WTC11 (cell line): ENCODE measurements around the gene TENT5A. TPM values are rescaled to one million over a fixed set of nuclear protein-coding genes. Genes with fewer than 3 reads are reported as not detected.

Experiments
- ATAC-seq: fragments of 200-7000 bp; cut with Tn5 transposase; 2 replicates; pipeline ENCODE4 v1.10.0; 2021; ENCODE audit warnings: mild to moderate bottlenecking, moderate library complexity
- CTCF ChIA-PET: fragments of 300-600 bp; sonication (Branson Sonifier 250); formaldehyde crosslinking; loops from one replicate; lab custom pipeline; 2021; ENCODE audit warnings: antibody characterized with exemption; lab: Charles Lee
- POLR2A ChIA-PET: fragments of 350-600 bp; sonication (Branson Sonifier 250); formaldehyde crosslinking; loops from one replicate; lab custom pipeline; 2021; ENCODE audit warnings: antibody characterized with exemption; lab: Charles Lee
- DNase-seq: peaks from one replicate; pipeline ENCODE4 v3.0.0; 2021; ENCODE audit warnings: low spot score
- H3K27ac Mint-ChIP-seq: 2 replicates; pipeline ENCODE4 v1.8.0; 2021; ENCODE audit warnings: mixed read lengths
- H3K27me3 Mint-ChIP-seq: 2 replicates; pipeline ENCODE4 v1.8.0; 2021; ENCODE audit warnings: low read depth, mild to moderate bottlenecking, moderate library complexity, mixed read lengths
- H3K36me3 Mint-ChIP-seq: 2 replicates; pipeline ENCODE4 v1.8.0; 2021; ENCODE audit warnings: mixed read lengths
- H3K4me1 Mint-ChIP-seq: 2 replicates; pipeline ENCODE4 v1.8.0; 2022; ENCODE audit warnings: mixed read lengths
- H3K4me3 Mint-ChIP-seq: 2 replicates; pipeline ENCODE4 v1.8.0; 2021; ENCODE audit warnings: mild to moderate bottlenecking, moderate library complexity, mixed read lengths
- H3K9me3 Mint-ChIP-seq: 2 replicates; pipeline ENCODE4 v1.8.0; 2021; ENCODE audit warnings: mixed read lengths
- CREM ChIP-seq: sonication (generic); formaldehyde crosslinking; IDR thresholded peaks from 2 replicates; pipeline ENCODE4 v1.8.1; 2022; ENCODE audit warnings: mild to moderate bottlenecking, missing genetic modification reagents, moderate library complexity
- ETV6 ChIP-seq: sonication (generic); formaldehyde crosslinking; IDR thresholded peaks from 2 replicates; pipeline ENCODE4 v1.8.1; 2022; ENCODE audit warnings: mild to moderate bottlenecking, missing genetic modification reagents
- GABPB1 ChIP-seq: sonication (generic); formaldehyde crosslinking; IDR thresholded peaks from 2 replicates; pipeline ENCODE4 v1.8.1; 2023; ENCODE audit warnings: mild to moderate bottlenecking, missing genetic modification reagents
- GRHL2 ChIP-seq: fragments of 250-450 bp; sonication (Bioruptor Pico); IDR thresholded peaks from 2 replicates; pipeline ENCODE4 v1.8.0; 2022; ENCODE audit warnings: mild to moderate bottlenecking, moderate library complexity; ENCODE audit not compliant: insufficient replicate concordance, severe bottlenecking
- MYBL2 ChIP-seq: sonication (generic); formaldehyde crosslinking; IDR thresholded peaks from 2 replicates; pipeline ENCODE4 v1.8.1; 2023; ENCODE audit warnings: mild to moderate bottlenecking, moderate library complexity, missing genetic modification reagents
- NFE2L1 ChIP-seq: sonication (generic); formaldehyde crosslinking; IDR thresholded peaks from 2 replicates; pipeline ENCODE4 v1.8.1; 2023; ENCODE audit warnings: missing genetic modification reagents
- NFYB ChIP-seq: sonication (generic); formaldehyde crosslinking; conservative IDR thresholded peaks from 2 replicates; pipeline ENCODE4 v1.8.0; 2022; ENCODE audit warnings: low read depth, missing genetic modification reagents
- SMAD3 ChIP-seq: sonication (generic); formaldehyde crosslinking; IDR thresholded peaks from 2 replicates; pipeline ENCODE4 v1.8.0; 2022; ENCODE audit warnings: missing genetic modification reagents, mild to moderate bottlenecking, borderline replicate concordance
- SOX15 ChIP-seq: fragments of 250-450 bp; sonication (Bioruptor Pico); IDR thresholded peaks from 2 replicates; pipeline ENCODE4 v1.9.0; 2021; ENCODE audit warnings: mild to moderate bottlenecking
- SP1 ChIP-seq: sonication (generic); formaldehyde crosslinking; conservative IDR thresholded peaks from 2 replicates; pipeline ENCODE4 v1.8.1; 2022; ENCODE audit warnings: missing genetic modification reagents
- ZBTB21 ChIP-seq: sonication (generic); formaldehyde crosslinking; IDR thresholded peaks from 2 replicates; pipeline ENCODE4 v1.8.1; 2023; ENCODE audit warnings: mild to moderate bottlenecking, missing genetic modification reagents, borderline replicate concordance
- total RNA-seq: library from RNA; stranded (reverse); gene quantifications from 3 replicates; pipeline ENCODE4 v1.2.3, GENCODE V29; 2021
- TF ChIP-seq, protein P1 (sequence below): sonication (generic); formaldehyde crosslinking; IDR thresholded peaks from 2 replicates; pipeline ENCODE4 v1.8.0; 2022; ENCODE audit warnings: mild to moderate bottlenecking, missing genetic modification reagents
- TF ChIP-seq, protein P2 (sequence below): sonication (generic); formaldehyde crosslinking; IDR thresholded peaks from 2 replicates; pipeline ENCODE4 v1.8.1; 2022; ENCODE audit warnings: mild to moderate bottlenecking, moderate library complexity, missing genetic modification reagents
- TF ChIP-seq, protein P3 (sequence below): sonication (generic); formaldehyde crosslinking; IDR thresholded peaks from 2 replicates; pipeline ENCODE4 v1.8.1; 2022; ENCODE audit warnings: mild to moderate bottlenecking, missing genetic modification reagents, moderate library complexity, borderline replicate concordance
- TF ChIP-seq, protein P4 (sequence below): sonication (generic); formaldehyde crosslinking; IDR thresholded peaks from 2 replicates; pipeline ENCODE4 v1.8.0; 2022; ENCODE audit warnings: mild to moderate bottlenecking, missing genetic modification reagents
- TF ChIP-seq, protein P5 (sequence below): sonication (generic); formaldehyde crosslinking; IDR thresholded peaks from 2 replicates; pipeline ENCODE4 v1.8.1; 2023; ENCODE audit warnings: mild to moderate bottlenecking, moderate library complexity, missing genetic modification reagents
- TF ChIP-seq, protein P6 (sequence below): sonication (generic); formaldehyde crosslinking; IDR thresholded peaks from 2 replicates; pipeline ENCODE4 v1.8.0; 2022; ENCODE audit warnings: mild to moderate bottlenecking, missing genetic modification reagents
- TF ChIP-seq, protein P7 (sequence below): sonication (generic); formaldehyde crosslinking; conservative IDR thresholded peaks from 2 replicates; pipeline ENCODE4 v1.8.1; 2023; ENCODE audit warnings: mild to moderate bottlenecking, low read depth, missing genetic modification reagents, moderate library complexity
- TF ChIP-seq, protein P8 (sequence below): sonication (generic); formaldehyde crosslinking; IDR thresholded peaks from 2 replicates; pipeline ENCODE4 v1.8.1; 2022; ENCODE audit warnings: low read depth, mild to moderate bottlenecking, moderate library complexity, missing genetic modification reagents, borderline replicate concordance
- TF ChIP-seq, protein P9 (sequence below): sonication (generic); formaldehyde crosslinking; IDR thresholded peaks from 2 replicates; pipeline ENCODE4 v1.8.0; 2022; ENCODE audit warnings: mild to moderate bottlenecking, missing genetic modification reagents

TENT5A gene
- total RNA-seq, 1 experiment from 2014 or later: 3.2 TPM

DNA sequence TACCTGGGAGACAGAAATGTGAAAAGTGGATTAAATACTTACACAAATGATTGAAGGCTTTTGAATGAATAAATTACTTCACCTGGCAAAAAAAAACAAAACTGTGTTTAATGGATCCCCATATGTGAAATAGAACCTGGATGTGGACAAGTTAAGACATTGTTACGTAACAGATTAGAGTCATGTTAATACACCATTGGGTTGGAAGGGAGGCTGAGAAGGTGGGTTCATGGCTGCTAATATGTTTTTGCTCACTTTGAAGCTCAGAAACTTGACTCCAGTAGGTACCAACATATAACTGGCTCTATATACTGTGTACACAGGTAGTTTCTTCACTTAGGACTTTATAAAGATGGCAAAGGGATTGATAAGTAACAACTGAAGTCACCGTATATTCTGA, 21.4 kb upstream of the TENT5A start:
- no peak overlapping the region for H3K27ac Mint-ChIP-seq
- no peaks in the 10 kb centered on the region for H3K36me3 Mint-ChIP-seq
- no peak overlapping the region for H3K4me3 Mint-ChIP-seq
- ChIA-PET POLR2A (interaction anchor here (1.0 kb wide), 1 partner anchor 21 kb away, joined by 3 read pairs; no protein-coding TSS in a partner anchor), CTCF (no interaction called here)
- TF ChIP-seq, protein P1, sequence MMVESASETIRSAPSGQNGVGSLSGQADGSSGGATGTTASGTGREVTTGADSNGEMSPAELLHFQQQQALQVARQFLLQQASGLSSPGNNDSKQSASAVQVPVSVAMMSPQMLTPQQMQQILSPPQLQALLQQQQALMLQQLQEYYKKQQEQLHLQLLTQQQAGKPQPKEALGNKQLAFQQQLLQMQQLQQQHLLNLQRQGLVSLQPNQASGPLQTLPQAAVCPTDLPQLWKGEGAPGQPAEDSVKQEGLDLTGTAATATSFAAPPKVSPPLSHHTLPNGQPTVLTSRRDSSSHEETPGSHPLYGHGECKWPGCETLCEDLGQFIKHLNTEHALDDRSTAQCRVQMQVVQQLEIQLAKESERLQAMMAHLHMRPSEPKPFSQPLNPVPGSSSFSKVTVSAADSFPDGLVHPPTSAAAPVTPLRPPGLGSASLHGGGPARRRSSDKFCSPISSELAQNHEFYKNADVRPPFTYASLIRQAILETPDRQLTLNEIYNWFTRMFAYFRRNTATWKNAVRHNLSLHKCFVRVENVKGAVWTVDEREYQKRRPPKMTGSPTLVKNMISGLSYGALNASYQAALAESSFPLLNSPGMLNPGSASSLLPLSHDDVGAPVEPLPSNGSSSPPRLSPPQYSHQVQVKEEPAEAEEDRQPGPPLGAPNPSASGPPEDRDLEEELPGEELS (CRISPR knock-in tag): no peak
- no peak for TF ChIP-seq NFYB (CRISPR knock-in tag)
- no peaks in the 10 kb centered on the region for H3K27me3 Mint-ChIP-seq
- peaks cover 16% of the 10 kb centered on the region for H3K4me1 Mint-ChIP-seq
- ATAC-seq (no peak), DNase-seq (no peak)
- H3K9me3 Mint-ChIP-seq: peaks cover 5% of the 10 kb centered on the region; the same call in 1 of the 2 replicates

DNA sequence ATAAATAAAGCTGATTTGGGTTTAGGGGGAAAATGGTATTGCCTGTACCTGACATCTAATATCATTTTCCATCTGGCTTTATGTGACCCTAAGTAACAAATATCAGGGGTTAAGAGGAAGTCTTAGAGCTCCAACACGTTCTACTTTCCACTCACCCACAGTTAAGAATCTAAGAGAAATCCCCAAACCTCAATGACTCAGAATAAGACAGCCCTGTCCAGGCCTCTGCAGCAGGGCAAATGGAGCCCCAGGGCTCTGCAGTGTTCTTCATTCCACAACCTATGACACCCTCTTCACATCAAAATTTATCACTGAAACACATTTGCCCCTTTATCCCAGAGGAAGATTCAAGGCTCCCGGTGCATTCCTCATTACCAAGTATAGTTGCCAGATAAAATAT, 20.3 kb upstream of the TENT5A start:
- TF ChIP-seq NFE2L1 (CRISPR knock-in tag) (no peak), CREM (CRISPR knock-in tag) (no peak), ETV6 (CRISPR knock-in tag) (no peak), SOX15 (CRISPR knock-in tag) (no peak), MYBL2 (no peak), SMAD3 (CRISPR knock-in tag) (no peak), ZBTB21 (no peak), GABPB1 (CRISPR knock-in tag) (no peak), SP1 (CRISPR knock-in tag) (no peak), GRHL2 (CRISPR knock-in tag) (no peak), NFYB (CRISPR knock-in tag) (no peak)
- TF ChIP-seq, protein P2, sequence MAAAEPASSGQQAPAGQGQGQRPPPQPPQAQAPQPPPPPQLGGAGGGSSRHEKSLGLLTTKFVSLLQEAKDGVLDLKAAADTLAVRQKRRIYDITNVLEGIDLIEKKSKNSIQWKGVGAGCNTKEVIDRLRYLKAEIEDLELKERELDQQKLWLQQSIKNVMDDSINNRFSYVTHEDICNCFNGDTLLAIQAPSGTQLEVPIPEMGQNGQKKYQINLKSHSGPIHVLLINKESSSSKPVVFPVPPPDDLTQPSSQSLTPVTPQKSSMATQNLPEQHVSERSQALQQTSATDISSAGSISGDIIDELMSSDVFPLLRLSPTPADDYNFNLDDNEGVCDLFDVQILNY (CRISPR knock-in tag): no peak
- TF ChIP-seq, protein P3, sequence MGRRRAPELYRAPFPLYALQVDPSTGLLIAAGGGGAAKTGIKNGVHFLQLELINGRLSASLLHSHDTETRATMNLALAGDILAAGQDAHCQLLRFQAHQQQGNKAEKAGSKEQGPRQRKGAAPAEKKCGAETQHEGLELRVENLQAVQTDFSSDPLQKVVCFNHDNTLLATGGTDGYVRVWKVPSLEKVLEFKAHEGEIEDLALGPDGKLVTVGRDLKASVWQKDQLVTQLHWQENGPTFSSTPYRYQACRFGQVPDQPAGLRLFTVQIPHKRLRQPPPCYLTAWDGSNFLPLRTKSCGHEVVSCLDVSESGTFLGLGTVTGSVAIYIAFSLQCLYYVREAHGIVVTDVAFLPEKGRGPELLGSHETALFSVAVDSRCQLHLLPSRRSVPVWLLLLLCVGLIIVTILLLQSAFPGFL (CRISPR knock-in tag): no peak
- TF ChIP-seq, protein P4, sequence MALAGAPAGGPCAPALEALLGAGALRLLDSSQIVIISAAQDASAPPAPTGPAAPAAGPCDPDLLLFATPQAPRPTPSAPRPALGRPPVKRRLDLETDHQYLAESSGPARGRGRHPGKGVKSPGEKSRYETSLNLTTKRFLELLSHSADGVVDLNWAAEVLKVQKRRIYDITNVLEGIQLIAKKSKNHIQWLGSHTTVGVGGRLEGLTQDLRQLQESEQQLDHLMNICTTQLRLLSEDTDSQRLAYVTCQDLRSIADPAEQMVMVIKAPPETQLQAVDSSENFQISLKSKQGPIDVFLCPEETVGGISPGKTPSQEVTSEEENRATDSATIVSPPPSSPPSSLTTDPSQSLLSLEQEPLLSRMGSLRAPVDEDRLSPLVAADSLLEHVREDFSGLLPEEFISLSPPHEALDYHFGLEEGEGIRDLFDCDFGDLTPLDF (CRISPR knock-in tag): no peak
- TF ChIP-seq, protein P5, sequence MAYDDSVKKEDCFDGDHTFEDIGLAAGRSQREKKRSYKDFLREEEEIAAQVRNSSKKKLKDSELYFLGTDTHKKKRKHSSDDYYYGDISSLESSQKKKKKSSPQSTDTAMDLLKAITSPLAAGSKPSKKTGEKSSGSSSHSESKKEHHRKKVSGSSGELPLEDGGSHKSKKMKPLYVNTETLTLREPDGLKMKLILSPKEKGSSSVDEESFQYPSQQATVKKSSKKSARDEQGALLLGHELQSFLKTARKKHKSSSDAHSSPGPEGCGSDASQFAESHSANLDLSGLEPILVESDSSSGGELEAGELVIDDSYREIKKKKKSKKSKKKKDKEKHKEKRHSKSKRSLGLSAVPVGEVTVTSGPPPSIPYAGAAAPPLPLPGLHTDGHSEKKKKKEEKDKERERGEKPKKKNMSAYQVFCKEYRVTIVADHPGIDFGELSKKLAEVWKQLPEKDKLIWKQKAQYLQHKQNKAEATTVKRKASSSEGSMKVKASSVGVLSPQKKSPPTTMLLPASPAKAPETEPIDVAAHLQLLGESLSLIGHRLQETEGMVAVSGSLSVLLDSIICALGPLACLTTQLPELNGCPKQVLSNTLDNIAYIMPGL (CRISPR knock-in tag): no peak
- TF ChIP-seq, protein P6, sequence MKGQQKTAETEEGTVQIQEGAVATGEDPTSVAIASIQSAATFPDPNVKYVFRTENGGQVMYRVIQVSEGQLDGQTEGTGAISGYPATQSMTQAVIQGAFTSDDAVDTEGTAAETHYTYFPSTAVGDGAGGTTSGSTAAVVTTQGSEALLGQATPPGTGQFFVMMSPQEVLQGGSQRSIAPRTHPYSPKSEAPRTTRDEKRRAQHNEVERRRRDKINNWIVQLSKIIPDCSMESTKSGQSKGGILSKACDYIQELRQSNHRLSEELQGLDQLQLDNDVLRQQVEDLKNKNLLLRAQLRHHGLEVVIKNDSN (CRISPR knock-in tag): no peak
- TF ChIP-seq, protein P7, sequence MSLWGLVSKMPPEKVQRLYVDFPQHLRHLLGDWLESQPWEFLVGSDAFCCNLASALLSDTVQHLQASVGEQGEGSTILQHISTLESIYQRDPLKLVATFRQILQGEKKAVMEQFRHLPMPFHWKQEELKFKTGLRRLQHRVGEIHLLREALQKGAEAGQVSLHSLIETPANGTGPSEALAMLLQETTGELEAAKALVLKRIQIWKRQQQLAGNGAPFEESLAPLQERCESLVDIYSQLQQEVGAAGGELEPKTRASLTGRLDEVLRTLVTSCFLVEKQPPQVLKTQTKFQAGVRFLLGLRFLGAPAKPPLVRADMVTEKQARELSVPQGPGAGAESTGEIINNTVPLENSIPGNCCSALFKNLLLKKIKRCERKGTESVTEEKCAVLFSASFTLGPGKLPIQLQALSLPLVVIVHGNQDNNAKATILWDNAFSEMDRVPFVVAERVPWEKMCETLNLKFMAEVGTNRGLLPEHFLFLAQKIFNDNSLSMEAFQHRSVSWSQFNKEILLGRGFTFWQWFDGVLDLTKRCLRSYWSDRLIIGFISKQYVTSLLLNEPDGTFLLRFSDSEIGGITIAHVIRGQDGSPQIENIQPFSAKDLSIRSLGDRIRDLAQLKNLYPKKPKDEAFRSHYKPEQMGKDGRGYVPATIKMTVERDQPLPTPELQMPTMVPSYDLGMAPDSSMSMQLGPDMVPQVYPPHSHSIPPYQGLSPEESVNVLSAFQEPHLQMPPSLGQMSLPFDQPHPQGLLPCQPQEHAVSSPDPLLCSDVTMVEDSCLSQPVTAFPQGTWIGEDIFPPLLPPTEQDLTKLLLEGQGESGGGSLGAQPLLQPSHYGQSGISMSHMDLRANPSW (CRISPR knock-in tag): no peak
- TF ChIP-seq, protein P8, sequence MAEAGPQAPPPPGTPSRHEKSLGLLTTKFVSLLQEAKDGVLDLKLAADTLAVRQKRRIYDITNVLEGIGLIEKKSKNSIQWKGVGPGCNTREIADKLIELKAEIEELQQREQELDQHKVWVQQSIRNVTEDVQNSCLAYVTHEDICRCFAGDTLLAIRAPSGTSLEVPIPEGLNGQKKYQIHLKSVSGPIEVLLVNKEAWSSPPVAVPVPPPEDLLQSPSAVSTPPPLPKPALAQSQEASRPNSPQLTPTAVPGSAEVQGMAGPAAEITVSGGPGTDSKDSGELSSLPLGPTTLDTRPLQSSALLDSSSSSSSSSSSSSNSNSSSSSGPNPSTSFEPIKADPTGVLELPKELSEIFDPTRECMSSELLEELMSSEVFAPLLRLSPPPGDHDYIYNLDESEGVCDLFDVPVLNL: no peak
- TF ChIP-seq, protein P9, sequence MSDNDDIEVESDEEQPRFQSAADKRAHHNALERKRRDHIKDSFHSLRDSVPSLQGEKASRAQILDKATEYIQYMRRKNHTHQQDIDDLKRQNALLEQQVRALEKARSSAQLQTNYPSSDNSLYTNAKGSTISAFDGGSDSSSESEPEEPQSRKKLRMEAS: no peak
- POLR2A ChIA-PET: no interaction called here
- DNase-seq (no peak), ATAC-seq (no peak)
- no peaks in the 10 kb centered on the region for H3K36me3 Mint-ChIP-seq
- CTCF ChIA-PET: no interaction called here
- H3K27me3 Mint-ChIP-seq: no peaks in the 10 kb centered on the region
- H3K9me3 Mint-ChIP-seq: peaks cover 5% of the 10 kb centered on the region; the same call in 1 of the 2 replicates
- H3K27ac Mint-ChIP-seq: no peak overlapping the region
- H3K4me3 Mint-ChIP-seq: no peak overlapping the region
- H3K4me1 Mint-ChIP-seq: peaks cover 19% of the 10 kb centered on the region
